Fibroblast of mammary gland (primary cell): Measurements from ENCODE around the gene SPACA7.

Experiments
- DNase-seq: peaks from one replicate; pipeline ENCODE4 v3.0.0-alpha.2; 2010; ENCODE audit warnings: low read depth
- H3K4me3 ChIP-seq: 2 replicates; pipeline ENCODE4 v1.5.1; 2011; ENCODE audit warnings: low read depth, mild to moderate bottlenecking, low read length, moderate library complexity; ENCODE audit not compliant: control insufficient read depth
- CTCF ChIP-seq: conservative IDR thresholded peaks from 2 replicates; pipeline ENCODE4 v1.5.1; 2011; ENCODE audit warnings: low read depth, low read length, inconsistent platforms; ENCODE audit not compliant: control insufficient read depth, insufficient read depth

SPACA7 gene

GRCh38 chr13:112464720-112465119 lies 88.6 kb downstream of the SPACA7 start:
- no peak overlapping the region for H3K4me3 ChIP-seq
- TF ChIP-seq CTCF = no peak
- no peak for DNase-seq

- no peak for TF ChIP-seq CTCF
- no peak overlapping the region for H3K4me3 ChIP-seq
- no peak for DNase-seq
Measured at GRCh38 chr13:112465251-112466131, 89.3 kb downstream of the SPACA7 start.

- H3K4me3 ChIP-seq = no peak overlapping the region
- TF ChIP-seq CTCF = no peak
- DNase-seq = no peak
Measured at GRCh38 chr13:112466132-112467058, 90.2 kb downstream of the SPACA7 start.

DNA sequence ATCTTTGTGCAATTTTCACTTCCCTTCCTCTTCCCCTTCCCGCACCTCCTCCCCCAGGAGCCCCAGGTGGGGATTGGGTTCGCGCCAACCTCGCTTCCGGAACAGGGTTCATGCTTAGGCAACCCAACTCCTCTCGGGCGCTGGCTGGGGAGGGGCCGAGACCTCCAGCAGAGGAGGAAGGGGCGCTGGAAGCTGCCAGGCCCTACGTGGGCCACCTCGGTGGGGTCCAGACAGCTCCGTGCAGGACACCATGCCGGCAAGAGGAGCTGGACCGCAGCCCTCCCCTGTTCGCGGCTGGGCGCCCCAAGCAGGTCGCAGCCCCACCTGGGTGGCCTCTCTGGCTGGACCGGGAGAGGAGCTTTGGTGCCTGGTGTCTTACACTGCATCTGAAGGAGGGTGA lies 91.1 kb downstream of the SPACA7 start:
- no peak for DNase-seq
- no peak for TF ChIP-seq CTCF

GRCh38 chr13:112468069-112468468 lies 91.9 kb downstream of the SPACA7 start:
- no peak overlapping the region for H3K4me3 ChIP-seq
- no peak for DNase-seq
- TF ChIP-seq CTCF = no peak

More for the DNA sequence above, 91.1 kb downstream of the SPACA7 start:
- H3K4me3 ChIP-seq = no peak overlapping the region

DNA sequence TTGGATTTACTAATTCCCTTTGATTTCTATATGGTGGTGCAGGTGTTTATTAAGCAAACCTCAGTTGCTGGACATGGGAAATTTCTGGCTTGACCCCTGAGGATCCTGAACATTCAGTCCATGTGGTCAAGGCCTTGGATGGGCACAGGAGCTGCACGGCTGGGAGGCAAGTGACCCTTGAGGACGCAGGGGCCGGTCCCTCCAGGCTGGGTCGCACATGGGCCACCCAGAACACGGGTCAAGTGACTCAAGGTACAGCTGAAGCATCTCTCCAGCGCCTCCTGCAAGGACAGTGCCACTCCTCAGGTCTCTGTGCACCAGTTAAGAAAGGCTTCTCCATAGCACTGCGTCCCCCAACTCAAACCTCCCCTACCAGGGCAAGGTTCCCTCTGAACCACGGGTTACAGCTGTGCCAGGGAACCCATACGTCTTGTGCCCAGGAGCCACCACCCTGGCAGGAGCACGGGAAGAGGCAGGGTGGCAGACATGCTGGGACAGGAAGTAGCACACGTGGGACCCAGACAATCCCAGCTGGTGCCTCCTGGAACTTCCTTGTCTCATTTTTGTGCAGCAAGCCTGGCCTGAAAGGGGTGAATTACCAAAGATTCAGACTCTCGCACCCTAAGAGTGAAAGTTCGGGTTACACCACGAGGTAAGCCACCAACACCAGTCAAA lies 93.1 kb downstream of the SPACA7 start:
- no peak for DNase-seq
- no peak for TF ChIP-seq CTCF
- H3K4me3 ChIP-seq = no peak overlapping the region
